GM21367 (cell line): ENCODE results near the gene SCARB2.
"Not testable (repeated sequence)": the region's sequence is repeated elsewhere in the genome, so short reads cannot be mapped to it uniquely, and the experiment has no call there.

Experiments
- ATAC-seq: cut with Tn5 transposase; IDR thresholded peaks from one replicate; pipeline ENCODE4 v1.9.1; 2021; ENCODE audit not compliant: unreplicated experiment

The SCARB2 gene, protein sequence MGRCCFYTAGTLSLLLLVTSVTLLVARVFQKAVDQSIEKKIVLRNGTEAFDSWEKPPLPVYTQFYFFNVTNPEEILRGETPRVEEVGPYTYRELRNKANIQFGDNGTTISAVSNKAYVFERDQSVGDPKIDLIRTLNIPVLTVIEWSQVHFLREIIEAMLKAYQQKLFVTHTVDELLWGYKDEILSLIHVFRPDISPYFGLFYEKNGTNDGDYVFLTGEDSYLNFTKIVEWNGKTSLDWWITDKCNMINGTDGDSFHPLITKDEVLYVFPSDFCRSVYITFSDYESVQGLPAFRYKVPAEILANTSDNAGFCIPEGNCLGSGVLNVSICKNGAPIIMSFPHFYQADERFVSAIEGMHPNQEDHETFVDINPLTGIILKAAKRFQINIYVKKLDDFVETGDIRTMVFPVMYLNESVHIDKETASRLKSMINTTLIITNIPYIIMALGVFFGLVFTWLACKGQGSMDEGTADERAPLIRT

DNA sequence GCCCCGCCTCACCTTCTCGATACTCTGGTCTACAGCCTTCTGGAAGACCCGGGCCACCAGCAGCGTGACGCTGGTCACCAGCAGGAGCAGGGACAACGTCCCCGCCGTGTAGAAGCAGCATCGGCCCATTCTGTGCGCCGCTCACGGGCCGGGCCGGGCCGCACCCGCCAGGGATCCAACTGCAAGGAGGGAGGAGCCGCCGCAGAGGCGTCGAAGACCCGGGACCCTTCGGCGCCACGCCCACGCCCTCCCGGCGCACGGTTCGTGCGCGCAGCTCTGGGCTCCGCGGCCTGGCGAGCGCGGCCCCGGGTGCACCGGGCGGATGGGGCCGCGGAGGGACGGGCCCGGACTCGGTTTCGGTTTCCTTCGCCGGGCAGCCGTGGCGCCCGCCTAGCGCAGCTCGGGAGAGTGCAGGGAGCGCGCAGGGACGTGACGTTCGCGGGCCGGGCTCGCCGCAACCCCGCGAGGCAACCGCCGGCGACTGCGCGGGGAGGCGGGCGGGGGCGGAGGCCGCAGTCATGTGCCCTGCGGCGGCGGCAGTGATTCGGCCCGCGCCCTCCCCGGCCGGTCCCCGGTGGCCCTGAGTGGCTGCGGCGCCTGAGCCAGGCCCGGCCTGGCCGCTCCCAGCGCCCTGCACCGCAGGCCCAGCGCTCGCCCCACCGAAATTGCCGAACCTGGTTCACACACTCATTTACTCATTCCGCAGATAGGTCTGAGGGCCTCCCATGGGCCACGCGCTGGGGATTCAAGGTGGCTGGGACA lies at the start of gene SCARB2:
Gene SCARB2 (minus strand): TSS at position 410 of the 762 bp plus-strand sequence. CDS start 281 bp downstream, at position 129.
- peak; percentile 62 for ATAC-seq

DNA sequence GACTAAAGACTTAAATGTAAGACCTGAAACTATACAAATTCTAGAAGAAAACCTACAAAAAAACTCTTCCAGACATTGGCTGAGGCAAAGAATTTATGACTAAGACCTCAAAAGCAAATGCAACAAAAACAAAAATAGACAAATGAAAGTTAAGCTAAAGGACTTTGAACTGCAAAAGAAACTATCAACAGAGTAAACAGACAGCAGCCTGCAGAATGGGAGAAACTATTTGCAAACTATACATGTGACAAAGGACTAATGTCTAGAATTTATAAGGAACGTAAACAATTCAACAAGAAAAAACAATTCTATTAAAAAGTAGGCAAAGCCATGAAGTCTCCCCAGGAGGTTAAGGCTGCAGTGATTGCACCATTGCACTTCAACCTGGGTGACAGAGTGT lies 46.9 kb upstream of the SCARB2 start:
- no peak for ATAC-seq

- no peak for ATAC-seq
Measured at GRCh38 chr4:76257824-76258223, 44.2 kb upstream of the SCARB2 start.

DNA sequence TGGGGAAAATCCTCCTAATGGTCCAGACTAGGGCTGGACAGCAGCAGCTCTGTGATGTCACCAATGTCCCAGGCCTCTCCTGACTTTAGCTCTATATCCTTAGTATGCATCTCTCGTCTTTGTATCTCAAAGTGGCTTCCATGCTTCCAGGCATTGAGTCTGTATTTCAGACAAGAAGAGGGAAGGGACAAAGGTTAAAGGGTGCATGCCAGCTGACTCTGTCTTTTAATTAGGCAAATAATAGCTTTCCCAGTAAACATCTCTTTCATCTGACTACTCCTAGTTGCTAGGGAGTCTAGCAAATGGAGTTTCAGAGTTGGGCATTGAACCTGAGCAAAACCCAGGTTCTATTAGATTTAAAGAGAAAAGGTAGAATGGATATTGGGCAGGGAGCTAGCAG lies 43.3 kb upstream of the SCARB2 start:
- no peak for ATAC-seq

- no peak for ATAC-seq
Measured at GRCh38 chr4:76256032-76256431, 42.4 kb upstream of the SCARB2 start.

DNA sequence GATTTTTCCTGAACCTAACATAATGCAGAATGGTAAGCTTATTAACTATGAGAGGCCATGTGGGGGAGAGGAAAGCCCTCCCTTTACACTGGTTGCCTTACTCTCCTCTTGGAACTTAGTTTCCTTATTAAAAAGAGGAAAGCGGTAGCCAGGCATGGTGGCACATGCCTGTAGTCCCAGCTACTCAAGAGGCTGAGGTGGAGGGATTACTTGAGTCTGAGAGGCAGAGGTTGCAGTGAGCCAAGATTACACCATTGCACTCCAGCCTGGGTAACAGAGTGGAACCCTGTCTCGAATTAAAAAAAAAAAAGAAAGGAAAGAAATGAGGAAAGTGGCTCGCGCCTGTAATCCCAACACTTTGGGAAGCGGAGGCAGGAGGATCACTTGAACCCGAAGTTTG lies 39.9 kb upstream of the SCARB2 start:
- ATAC-seq = no peak

GRCh38 chr4:76252271-76252653 lies 38.6 kb upstream of the SCARB2 start:
- ATAC-seq = no peak

DNA sequence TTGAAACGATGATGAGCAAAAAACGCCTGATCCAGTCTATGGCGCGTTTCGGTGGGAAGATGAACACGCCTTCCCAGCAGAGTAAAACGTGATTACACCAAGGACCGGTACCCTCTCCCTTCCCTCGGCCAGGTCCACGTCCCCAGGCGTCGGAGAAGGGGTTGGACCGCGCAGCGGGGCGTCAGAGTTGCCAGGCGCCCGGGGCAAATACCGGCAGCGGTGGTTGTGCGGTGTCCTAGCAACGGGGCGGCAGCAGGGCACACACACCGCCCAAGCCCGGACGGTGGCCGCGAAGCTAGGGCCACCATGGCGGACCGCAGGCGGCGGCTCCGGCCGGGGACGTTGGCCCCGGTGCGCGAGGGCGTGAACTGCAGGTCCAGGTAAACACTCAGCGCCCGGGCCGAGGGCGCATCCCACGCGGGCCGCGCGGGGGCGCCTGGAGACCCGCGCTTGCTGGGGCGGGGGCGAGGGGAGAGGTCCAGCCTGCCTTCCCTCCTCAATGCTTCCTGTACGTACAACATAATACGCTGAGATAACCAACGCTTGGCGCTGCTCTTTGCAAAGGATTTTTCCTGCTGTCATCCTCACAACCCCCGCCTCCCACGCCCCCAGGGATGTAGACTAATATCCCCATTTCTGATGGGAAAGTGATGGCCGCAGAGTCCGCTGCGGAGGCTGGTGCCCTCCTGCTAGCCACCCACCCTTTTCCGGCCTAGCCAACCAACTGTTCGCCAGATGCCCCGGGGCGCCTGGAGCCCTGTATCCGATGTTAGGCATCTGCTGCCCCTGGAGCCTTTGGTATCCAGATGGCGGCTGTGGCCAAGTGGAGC lies 38.0 kb upstream of the SCARB2 start, which contains the start of gene FAM47E:
Gene FAM47E (plus strand): TSS at position 281 of the 830 bp plus-strand sequence. CDS start 26 bp downstream, at position 307.
- ATAC-seq = no peak

GRCh38 chr4:76250962-76251361 lies 37.3 kb upstream of the SCARB2 start:
- no peak for ATAC-seq

DNA sequence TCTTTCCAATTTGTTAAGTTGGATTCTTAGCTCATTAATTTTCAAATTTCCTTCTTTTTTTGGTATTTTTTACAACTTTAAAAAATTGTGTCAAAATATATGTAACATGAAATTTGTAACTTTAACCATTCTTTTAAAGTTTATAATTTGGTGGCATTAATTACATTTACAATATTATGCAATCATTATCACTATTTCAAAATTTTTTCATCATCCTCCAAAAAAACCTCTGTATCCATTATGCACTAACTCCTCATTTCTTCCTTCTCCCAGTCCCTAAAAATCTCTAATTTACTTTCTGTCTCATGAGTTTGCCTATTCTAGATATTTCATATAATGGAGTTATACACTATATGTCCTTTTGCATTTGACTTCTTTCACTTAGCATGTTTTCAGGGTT lies 33.2 kb upstream of the SCARB2 start:
- ATAC-seq = no peak

DNA sequence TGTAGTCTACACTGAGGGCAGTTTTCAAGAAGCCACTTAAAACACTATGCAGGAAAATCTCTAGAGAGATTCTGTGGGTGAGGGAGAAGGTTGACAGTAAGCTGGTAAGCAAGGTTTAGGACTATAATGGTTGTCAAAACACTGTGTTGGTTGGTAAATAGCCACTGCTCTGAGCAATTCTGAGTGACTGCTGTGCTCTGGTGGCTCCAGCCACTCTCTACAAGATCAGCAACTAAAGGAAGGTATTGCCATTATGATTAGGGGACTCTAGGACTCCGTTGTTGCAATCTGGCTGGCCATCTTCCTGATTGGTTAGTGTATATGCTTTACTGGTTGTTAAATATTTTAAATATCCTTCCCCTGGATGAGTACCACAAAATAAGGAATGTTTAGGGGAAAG lies 32.4 kb upstream of the SCARB2 start:
- ATAC-seq = no peak

- ATAC-seq = not testable (repeated sequence)
Measured at GRCh38 chr4:76243877-76244276, 30.3 kb upstream of the SCARB2 start.

GRCh38 chr4:76240236-76240635 lies 26.6 kb upstream of the SCARB2 start:
- no peak for ATAC-seq

GRCh38 chr4:76238701-76239100 lies 25.1 kb upstream of the SCARB2 start:
- ATAC-seq = no peak

GRCh38 chr4:76238236-76238635 lies 24.6 kb upstream of the SCARB2 start:
- no peak for ATAC-seq

- ATAC-seq = no peak
Measured at GRCh38 chr4:76235915-76236314, 22.3 kb upstream of the SCARB2 start.

DNA sequence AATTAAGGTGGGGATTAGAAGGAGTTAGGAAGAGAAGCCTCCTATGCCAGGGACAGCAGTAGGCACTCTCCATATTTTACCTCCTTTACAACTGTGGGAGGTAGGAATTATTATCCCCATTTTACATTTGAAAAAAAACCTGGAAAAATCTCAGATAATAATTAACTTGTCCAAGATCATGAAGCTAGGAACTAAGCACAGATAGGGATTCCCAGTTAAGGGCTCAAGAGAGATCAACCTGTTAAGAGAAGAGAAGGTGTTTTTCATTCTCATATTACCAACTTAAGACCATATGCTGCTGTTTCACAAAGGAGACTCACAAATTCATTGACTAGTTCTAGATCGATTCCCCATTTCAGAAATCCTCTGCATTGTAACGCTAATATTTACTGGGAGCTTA lies 21.8 kb upstream of the SCARB2 start:
- no peak for ATAC-seq

GRCh38 chr4:76234679-76235044 lies 21.0 kb upstream of the SCARB2 start:
- ATAC-seq = no peak

GRCh38 chr4:76233967-76234678 lies 20.5 kb upstream of the SCARB2 start:
- ATAC-seq = no peak

DNA sequence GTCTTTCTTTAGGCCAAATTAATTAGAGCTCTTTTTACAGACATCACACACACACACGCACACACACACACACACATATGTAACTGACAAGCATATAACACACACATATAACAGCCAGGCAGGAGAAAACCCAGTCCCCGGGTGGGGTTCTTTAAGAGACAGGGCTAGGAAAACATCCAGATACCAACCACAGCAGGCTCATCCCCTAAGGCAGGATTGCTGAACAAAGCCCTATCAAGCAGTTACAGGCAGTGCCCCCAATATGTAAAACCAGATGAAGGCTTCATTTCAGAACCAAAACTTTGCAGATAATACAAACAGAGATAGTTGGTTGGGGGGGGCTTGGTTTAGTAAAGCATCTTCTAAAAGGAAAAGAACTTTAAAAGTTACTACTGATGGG lies 19.9 kb upstream of the SCARB2 start:
- no peak for ATAC-seq

DNA sequence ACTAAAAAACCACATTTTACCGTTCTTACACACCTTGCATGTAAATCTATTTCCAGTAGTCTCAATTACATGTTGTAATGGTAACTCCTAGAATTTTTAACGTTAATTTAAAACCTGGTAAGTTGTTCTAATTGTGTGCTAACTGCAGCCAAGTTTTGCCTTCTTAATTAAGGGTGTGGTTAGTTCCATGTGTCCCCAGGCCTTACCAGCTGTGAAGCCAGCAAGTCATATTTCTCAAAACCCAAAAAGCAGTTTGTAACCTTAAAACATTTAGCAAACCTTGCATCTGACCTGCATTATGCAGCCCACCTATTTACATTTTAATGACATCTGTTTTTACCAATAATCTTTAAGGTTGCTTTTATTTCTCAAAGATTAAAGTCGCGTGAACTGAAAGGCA lies 19.5 kb upstream of the SCARB2 start:
- ATAC-seq = no peak
